Measurements from ENCODE around the gene NLRP11.

- TF ChIP-seq EZH2 (IDR thresholded peaks at IDR 0.05; ENCODE audit: low read depth, unreplicated experiment), result no peak
- no peak for TF ChIP-seq CTCF (conservative IDR thresholded peaks at IDR 0.05; ENCODE audit: low read depth in 2 of 2)
- TF ChIP-seq POLR2AphosphoS5 (IDR thresholded peaks at IDR 0.05; ENCODE audit: low read depth), result no peak
- TF ChIP-seq EZH2phosphoT487 (IDR thresholded peaks at IDR 0.05; ENCODE audit: unreplicated experiment), result no peak
- TF ChIP-seq ETS1 (IDR thresholded peaks at IDR 0.05), result no peak
- TF ChIP-seq JUNB (IDR thresholded peaks at IDR 0.05; ENCODE audit: unreplicated experiment), result no peak
- TF ChIP-seq, protein P1, sequence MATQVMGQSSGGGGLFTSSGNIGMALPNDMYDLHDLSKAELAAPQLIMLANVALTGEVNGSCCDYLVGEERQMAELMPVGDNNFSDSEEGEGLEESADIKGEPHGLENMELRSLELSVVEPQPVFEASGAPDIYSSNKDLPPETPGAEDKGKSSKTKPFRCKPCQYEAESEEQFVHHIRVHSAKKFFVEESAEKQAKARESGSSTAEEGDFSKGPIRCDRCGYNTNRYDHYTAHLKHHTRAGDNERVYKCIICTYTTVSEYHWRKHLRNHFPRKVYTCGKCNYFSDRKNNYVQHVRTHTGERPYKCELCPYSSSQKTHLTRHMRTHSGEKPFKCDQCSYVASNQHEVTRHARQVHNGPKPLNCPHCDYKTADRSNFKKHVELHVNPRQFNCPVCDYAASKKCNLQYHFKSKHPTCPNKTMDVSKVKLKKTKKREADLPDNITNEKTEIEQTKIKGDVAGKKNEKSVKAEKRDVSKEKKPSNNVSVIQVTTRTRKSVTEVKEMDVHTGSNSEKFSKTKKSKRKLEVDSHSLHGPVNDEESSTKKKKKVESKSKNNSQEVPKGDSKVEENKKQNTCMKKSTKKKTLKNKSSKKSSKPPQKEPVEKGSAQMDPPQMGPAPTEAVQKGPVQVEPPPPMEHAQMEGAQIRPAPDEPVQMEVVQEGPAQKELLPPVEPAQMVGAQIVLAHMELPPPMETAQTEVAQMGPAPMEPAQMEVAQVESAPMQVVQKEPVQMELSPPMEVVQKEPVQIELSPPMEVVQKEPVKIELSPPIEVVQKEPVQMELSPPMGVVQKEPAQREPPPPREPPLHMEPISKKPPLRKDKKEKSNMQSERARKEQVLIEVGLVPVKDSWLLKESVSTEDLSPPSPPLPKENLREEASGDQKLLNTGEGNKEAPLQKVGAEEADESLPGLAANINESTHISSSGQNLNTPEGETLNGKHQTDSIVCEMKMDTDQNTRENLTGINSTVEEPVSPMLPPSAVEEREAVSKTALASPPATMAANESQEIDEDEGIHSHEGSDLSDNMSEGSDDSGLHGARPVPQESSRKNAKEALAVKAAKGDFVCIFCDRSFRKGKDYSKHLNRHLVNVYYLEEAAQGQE (IDR thresholded peaks at IDR 0.05; ENCODE audit: unreplicated experiment), result no peak
- no peak for TF ChIP-seq CREB1 (CRISPR knock-in tag; IDR thresholded peaks at IDR 0.05; ENCODE audit: low read depth)
- TF ChIP-seq STAT1 (IDR thresholded peaks at IDR 0.05; ENCODE audit: unreplicated experiment), result no peak
Measured at GRCh38 chr19:55855160-55855559, 23.4 kb upstream of the NLRP11 start.

Data from GM23338 (cell line).